Stomach (tissue), 9 donors: ENCODE measurements around the gene TKFC. TPM values are rescaled to one million over a fixed set of nuclear protein-coding genes. Genes with fewer than 3 reads are reported as not detected.

Experiments
- DNase-seq, 2 donors: peaks; one replicate each; pipeline versions ENCODE4 v3.0.0 to v3.0.0-alpha.2; 2013 to 2019
- H3K27ac ChIP-seq, 5 donors: fragments of 200-600 bp in 4 of 5; sonication (generic) in 4 of 5; one replicate each; pipeline ENCODE4 v1.5.1; 2013 to 2019; ENCODE audit warnings: mild to moderate bottlenecking in 1 of 5, moderate library complexity in 1 of 5
- H3K27me3 ChIP-seq, 3 donors: fragments of 200-600 bp; sonication (generic); one replicate each; pipeline ENCODE4 v1.5.1; 2017 to 2019; ENCODE audit warnings: mixed run types in 1 of 3
- H3K36me3 ChIP-seq, 4 donors: fragments of 200-600 bp; sonication (generic); 1 replicate in 3 of 4; 2 replicates in 1 of 4; pipeline ENCODE4 v1.5.1; 2016 to 2019
- H3K4me1 ChIP-seq, 4 donors: fragments of 200-600 bp; sonication (generic); one replicate each; pipeline ENCODE4 v1.5.1; 2016 to 2019
- H3K4me3 ChIP-seq, 4 donors: fragments of 200-600 bp; sonication (generic) in 3 of 4; one replicate each; pipeline ENCODE4 v1.5.1; 2016 to 2019; ENCODE audit warnings: mild to moderate bottlenecking in 1 of 4
- H3K9me3 ChIP-seq, 4 donors: fragments of 200-600 bp; sonication (generic); one replicate each; pipeline ENCODE4 v1.5.1; 2016 to 2019
- EP300 ChIP-seq: sonication (generic); formaldehyde crosslinking; IDR thresholded peaks from one replicate; pipeline ENCODE4 v1.6.1; 2017; ENCODE audit warnings: antibody characterized with exemption
- POLR2A ChIP-seq, 4 donors: fragments of 450-650 bp; IDR thresholded peaks; one replicate each; pipeline ENCODE4 v1.6.1; 2016; ENCODE audit warnings: antibody characterized with exemption in 4 of 4, control low read depth in 2 of 4, mild to moderate bottlenecking in 1 of 4, moderate library complexity in 1 of 4
- POLR2AphosphoS5 ChIP-seq, 3 donors: sonication (generic); formaldehyde crosslinking; IDR thresholded peaks; one replicate each; pipeline ENCODE4 v1.6.1; 2016; ENCODE audit warnings: antibody characterized with exemption in 3 of 3
- WGBS, 5 donors: extraction: QIAGEN DNeasy Blood & Tissue Kit in 3 of 5; methylation state at CpG; one replicate each; pipeline versions ENCODE4 v1.1.5 to v1.1.7; 2013 to 2018; 5-methylcytosine and 5-hydroxymethylcytosine counted together
- intact Hi-C: fragments of 100-400 bp; cut with DNase I; formaldehyde crosslinking; loops from one replicate; pipeline ENCODE4 v1.15.1; 2023; ENCODE audit warnings: low total_unique reads
- polyA plus RNA-seq, 3 donors: library from polyadenylated mRNA; stranded (reverse); fragments of 200-250 nt; gene quantifications; one replicate each; pipeline ENCODE4 v1.2.3, GENCODE V29; 2013
- total RNA-seq, 5 donors: library from RNA; depleted of rRNA; stranded (reverse); fragments of >200 nt; gene quantifications; one replicate each; pipeline versions ENCODE4 v1.1.0 to v1.2.3, GENCODE V29; 2014 to 2016
- TF ChIP-seq, protein P1 (sequence below), 7 experiments: fragments of 450-650 bp in 4 of 7; fragments of 200-600 bp in 3 of 7; sonication (generic) in 3 of 7; IDR thresholded peaks; one replicate each; pipeline ENCODE4 v1.5.1; 2016 to 2019; ENCODE audit warnings: antibody characterized with exemption in 7 of 7, control low read depth in 2 of 7, mild to moderate bottlenecking in 1 of 7
- donor health status: healthy with polysubstance abuse.
- donor health status: Bipolar disorder and iron deficiency.
- donor health status: healthy.

TKFC gene
- total and polyA plus RNA-seq, 8 donors = 20.6 to 136 (median 42.1) TPM

DNA sequence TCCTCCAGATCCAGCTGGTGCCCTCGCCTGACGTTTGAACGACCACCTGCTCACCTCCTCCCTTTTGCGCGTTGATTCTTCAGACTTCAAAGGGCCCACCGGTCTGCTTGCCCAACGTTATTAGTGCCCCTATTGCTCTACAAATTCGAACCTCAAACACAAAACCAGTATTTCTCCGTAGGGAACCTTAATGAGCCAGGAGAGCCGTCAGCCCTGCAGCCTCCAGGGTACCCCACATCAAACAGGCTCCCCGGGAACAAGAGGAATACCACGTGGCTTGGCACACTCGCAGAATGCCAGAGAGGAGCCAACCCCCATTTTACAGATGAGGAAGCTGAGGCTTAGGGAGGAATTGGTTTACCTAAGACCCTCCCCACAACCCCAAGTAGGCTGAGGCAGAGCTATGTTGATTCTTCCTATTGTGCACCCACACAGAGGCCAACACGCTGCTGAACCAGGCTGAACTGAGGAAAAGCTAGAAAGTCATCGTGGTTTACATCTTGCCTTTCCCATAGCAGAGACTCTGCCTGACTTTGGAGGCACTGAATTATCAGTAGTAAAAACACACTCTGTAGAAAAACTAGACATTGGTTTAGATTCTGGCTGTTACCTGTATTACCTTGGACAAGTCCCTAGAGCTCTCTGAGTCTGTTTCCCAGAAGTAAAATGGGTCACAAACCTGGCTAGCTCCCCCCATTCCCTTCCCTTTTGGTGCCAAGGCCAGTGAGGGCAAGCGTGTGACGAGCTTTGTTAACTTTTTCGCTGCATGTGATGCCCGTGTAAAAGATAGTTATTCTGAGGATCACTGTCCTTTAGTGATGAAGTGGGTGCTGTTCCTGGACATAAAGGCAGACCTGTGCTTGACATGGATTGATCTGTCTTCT, 764 bp downstream of the TKFC start:
- peaks cover 25 to 61% (median 51%) of the 10 kb centered on the region in 4 donors for H3K4me1 ChIP-seq
- H3K27ac ChIP-seq = peak overlapping the region; percentile 88 to 96 (median 94)
- H3K27me3 ChIP-seq = no peaks in the 10 kb centered on the region
- WGBS, 5 donors = 21 to 29% (median 23%) methylated on average over 17 to 19 of the region's 19 CpGs
- intact Hi-C loops = no loop called here
- peaks cover 9 to 26% (median 24%) of the 10 kb centered on the region in 4 donors for H3K36me3 ChIP-seq
- no peak for TF ChIP-seq POLR2AphosphoS5 (IDR thresholded peaks at IDR 0.05)
- TF ChIP-seq, protein P1, sequence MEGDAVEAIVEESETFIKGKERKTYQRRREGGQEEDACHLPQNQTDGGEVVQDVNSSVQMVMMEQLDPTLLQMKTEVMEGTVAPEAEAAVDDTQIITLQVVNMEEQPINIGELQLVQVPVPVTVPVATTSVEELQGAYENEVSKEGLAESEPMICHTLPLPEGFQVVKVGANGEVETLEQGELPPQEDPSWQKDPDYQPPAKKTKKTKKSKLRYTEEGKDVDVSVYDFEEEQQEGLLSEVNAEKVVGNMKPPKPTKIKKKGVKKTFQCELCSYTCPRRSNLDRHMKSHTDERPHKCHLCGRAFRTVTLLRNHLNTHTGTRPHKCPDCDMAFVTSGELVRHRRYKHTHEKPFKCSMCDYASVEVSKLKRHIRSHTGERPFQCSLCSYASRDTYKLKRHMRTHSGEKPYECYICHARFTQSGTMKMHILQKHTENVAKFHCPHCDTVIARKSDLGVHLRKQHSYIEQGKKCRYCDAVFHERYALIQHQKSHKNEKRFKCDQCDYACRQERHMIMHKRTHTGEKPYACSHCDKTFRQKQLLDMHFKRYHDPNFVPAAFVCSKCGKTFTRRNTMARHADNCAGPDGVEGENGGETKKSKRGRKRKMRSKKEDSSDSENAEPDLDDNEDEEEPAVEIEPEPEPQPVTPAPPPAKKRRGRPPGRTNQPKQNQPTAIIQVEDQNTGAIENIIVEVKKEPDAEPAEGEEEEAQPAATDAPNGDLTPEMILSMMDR (IDR thresholded peaks at IDR 0.05) = no peak
- no peak for TF ChIP-seq POLR2A (IDR thresholded peaks at IDR 0.05)
- no peak for TF ChIP-seq EP300
- DNase-seq = peak in 1 of 2 donors; percentile 42
- peak overlapping the region; percentile 79 to 100 (median 94) for H3K4me3 ChIP-seq
- no peaks in the 10 kb centered on the region for H3K9me3 ChIP-seq

DNA sequence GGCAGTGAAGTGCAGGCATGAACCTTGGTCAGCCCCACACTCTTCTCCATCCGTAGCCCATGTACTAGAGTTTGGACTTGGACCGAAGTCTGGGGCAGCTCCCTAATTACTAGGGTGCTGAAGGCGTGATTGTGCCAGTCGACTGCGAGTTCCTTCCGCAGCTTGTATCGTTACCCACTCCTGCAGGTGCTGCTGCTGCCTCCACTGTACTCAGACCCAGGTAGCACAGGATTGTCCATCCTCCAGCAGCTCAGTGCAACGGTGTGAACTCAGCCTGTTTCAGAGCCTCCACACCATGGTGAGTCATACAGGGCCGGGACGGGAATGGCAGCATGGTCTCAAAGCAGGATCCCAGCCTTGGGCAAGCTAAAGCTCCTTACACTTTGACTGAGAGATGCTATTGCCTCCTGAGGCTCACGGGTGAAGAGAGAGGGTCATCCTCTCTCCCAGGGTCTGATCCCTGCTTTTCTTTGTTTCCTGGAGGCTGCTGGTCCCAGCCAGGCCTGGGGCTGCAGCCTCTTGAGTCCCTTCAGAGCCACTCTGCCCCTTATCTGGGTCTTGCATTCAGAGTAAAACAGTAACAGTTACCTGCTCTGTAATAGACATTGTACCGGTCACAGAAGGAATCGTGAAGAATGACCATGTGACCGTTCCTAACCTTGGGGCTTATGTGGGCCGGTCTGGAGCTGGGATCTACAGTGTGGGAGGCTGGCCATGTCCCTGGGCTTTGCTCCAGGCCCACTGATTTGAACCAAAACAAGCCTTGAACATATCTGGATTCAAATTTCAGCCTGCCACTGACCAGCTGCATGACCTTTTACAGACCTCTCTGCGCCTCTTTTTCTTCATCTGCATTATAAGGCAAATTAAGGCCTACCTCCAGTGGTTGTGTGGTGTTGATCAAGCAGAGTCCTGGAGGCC, 1.7 kb downstream of the TKFC start:
- intact Hi-C loops = no loop called here
- TF ChIP-seq POLR2A (IDR thresholded peaks at IDR 0.05) (no peak), POLR2AphosphoS5 (IDR thresholded peaks at IDR 0.05) (no peak), EP300 (no peak)
- TF ChIP-seq, protein P1 (IDR thresholded peaks at IDR 0.05) = no peak
- Histone ChIP-seq H3K9me3 (no peaks in the 10 kb centered on the region), H3K4me1 (peaks cover 25 to 59% (median 48%) of the 10 kb centered on the region in 4 donors), H3K27ac (peak overlapping the region; percentile 28 to 93 (median 74)), H3K27me3 (no peaks in the 10 kb centered on the region), H3K4me3 (no peak overlapping the region), H3K36me3 (peaks cover 0 to 26% (median 24%) of the 10 kb centered on the region in 4 donors)
- 71 to 74% (median 73%) methylated on average over 15 to 16 of the region's 16 CpGs for WGBS, 5 donors
- no peak for DNase-seq

DNA sequence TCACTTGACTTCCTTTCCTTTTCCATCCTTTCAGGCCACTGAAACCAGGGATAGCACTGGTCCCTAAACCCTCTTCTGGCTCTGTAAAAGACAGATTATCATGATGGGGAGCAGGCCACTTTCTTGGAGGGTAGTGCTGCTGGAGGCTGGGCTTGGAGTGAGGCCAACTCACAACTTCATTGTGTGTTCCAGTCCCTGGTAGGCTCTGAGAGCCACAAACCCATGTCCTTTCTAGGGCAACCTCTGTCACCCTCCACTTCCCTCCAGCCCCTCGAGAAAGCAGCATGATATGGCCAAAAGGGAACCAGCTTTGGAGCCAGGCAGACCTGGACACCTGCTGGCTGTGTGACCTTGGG, 2.3 kb downstream of the TKFC start:
- no peak for DNase-seq
- Histone ChIP-seq H3K36me3 (peaks cover 0 to 24% (median 22%) of the 10 kb centered on the region in 4 donors), H3K4me1 (peaks cover 25 to 53% (median 48%) of the 10 kb centered on the region in 4 donors), H3K27ac (peak overlapping the region; percentile 21 to 93 (median 74)), H3K9me3 (no peaks in the 10 kb centered on the region), H3K4me3 (no peak overlapping the region), H3K27me3 (no peaks in the 10 kb centered on the region)
- intact Hi-C loops = no loop called here
- TF ChIP-seq POLR2A (IDR thresholded peaks at IDR 0.05) = no peak
- TF ChIP-seq, protein P1 (IDR thresholded peaks at IDR 0.05) = no peak
- no peak for TF ChIP-seq POLR2AphosphoS5 (IDR thresholded peaks at IDR 0.05)
- TF ChIP-seq EP300 = no peak
- 40 to 70% (median 60%) methylated on average over 1 of the region's 1 CpG for WGBS, 5 donors
